Jurkat, Clone E6-1 (cell line): ENCODE measurements around the gene SNX5.

Experiments used
- DNase-seq: peaks from one replicate; pipeline ENCODE4 v3.0.0-alpha.2; 2011; ENCODE audit warnings: low read depth, low spot score
- H3K4me3 ChIP-seq: 2 replicates; pipeline ENCODE4 v1.5.1; 2011; ENCODE audit warnings: mild to moderate bottlenecking, low read length, control low read depth, moderate library complexity

SNX5 gene

GRCh38 chr20:17897566-17898307 lies 70.9 kb downstream of the SNX5 start:
- H3K4me3 ChIP-seq: no peak overlapping the region
- DNase-seq: no peak

DNA sequence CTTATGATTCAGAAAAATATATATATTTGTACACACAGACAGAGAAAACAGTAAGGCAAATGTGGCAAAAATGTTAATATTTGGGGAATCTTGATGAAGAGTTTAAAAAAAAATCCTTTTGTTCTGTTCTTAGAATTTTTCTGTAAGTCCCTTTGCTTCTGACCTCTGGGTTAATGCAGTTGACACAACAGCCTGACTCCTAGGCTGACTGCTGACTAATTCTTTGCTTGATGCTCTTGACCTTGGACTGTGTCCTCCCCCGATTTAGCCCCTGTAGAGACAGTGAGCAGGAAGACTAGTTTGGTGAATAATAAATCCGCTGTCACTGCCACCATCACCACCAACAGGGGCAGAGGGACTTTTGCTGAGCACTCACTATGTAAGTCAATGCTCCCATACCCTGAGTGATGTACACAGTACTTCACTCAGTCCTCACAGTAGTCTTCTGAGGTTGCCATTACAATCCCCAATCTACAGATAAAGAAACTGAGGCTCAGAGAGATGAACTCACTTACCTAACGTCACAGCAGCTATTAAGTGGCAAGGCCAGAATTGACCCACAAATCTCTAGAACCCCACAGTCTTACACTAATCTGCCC lies 71.7 kb downstream of the SNX5 start:
- no peak for DNase-seq
- H3K4me3 ChIP-seq: no peak overlapping the region

- no peak for DNase-seq
- H3K4me3 ChIP-seq: no peak overlapping the region
Observed at GRCh38 chr20:17896193-17896723, 72.3 kb downstream of the SNX5 start.

DNA sequence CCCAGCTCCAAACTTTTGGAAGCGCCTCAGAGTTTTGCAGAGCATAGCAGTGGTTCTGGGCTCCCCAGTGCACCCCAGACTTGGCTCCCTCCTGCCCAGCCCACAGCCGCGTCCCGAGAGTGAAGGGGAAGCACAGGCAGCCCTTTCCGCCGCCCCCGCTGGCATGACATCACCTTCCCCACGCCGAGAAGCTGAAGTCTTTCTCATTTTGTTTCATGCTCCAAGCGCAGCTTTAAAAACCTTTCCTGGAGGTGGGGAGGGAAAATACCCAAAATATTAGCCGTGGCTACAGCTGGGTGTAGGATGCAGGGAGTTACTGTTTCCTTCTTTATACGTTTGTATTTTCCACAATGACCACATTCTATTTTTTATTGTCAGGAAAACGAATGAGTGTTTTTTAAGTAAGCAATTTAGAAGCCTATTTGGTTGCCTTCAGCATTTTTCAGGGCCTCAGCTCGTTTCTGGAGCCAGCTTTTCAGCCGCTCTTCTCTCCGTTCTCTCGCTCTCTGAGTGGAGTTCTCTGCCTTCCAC lies 72.9 kb downstream of the SNX5 start:
- DNase-seq: no peak
- H3K4me3 ChIP-seq: no peak overlapping the region

- DNase-seq: no peak
- no peak overlapping the region for H3K4me3 ChIP-seq
Observed at GRCh38 chr20:17893445-17893844, 75.1 kb downstream of the SNX5 start.

DNA sequence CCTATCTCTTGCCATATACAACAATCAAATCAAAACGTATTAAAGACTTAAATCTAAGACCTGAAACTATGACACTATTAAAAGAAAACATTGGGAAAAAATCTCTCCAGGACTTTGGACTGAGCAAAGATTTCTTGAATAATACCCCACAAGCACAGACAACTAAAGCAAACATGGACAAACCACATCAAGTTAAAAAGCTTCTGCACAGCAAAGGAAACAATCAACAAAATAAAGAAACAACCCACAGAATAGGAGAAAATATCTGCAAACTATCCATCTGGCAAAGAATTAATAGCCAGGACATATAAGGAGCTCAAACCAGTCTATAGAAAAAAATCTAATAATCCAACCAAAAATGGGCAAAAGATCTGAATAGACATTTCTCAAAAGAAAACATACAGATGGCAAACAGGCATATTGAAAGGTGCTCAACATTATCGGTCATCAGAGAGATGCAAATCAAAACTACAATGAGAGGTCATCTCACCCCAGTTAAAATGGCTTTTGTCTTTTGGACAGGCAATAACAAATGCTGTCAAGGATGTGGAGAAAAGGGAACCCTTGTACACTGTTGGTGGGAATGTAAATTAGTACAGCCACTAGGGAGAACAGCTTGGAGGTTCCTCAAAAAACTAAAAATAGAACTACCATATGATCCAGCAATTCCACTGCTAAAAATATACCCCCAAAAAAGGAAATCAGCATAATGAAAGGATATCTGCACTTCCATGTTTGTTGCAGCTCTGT lies 76.2 kb downstream of the SNX5 start:
- DNase-seq: no peak
- H3K4me3 ChIP-seq: no peak overlapping the region
